D721Med (cell line): ENCODE results near the gene SRD5A2.

Experiments
- DNase-seq: peaks from one replicate; pipeline ENCODE4 v3.0.0; 2011; ENCODE audit warnings: low spot score; ENCODE audit not compliant: insufficient read length
- FAIRE-seq: peaks from 2 replicates; lab custom pipeline; 2011; peaks lifted over from hg19 to GRCh38; lab: Jason Lieb, UNC
- CTCF ChIP-seq: IDR thresholded peaks from 2 replicates; pipeline ENCODE4 v1.5.1; 2012; ENCODE audit warnings: mild to moderate bottlenecking, control low read depth; ENCODE audit not compliant: insufficient read depth; ENCODE audit errors: missing control alignments

SRD5A2 gene

GRCh38 chr2:31580321-31581117, at the start of gene SRD5A2:
SRD5A2 (minus strand) TSS chr2:31580938; CDS start chr2:31580900, 38 bp downstream.
- FAIRE-seq: no peak
- no peak for TF ChIP-seq CTCF
- DNase-seq: no peak

GRCh38 chr2:31606509-31606908, 25.8 kb upstream of the SRD5A2 start:
- no peak for TF ChIP-seq CTCF
- DNase-seq (no peak), FAIRE-seq (no peak)

- TF ChIP-seq CTCF: no peak
- DNase-seq (no peak), FAIRE-seq (no peak)
These were observed 18.0 kb upstream of the SRD5A2 start for GRCh38 chr2:31598694-31599093.

GRCh38 chr2:31586230-31586629, 5.5 kb upstream of the SRD5A2 start:
- no peak for TF ChIP-seq CTCF
- DNase-seq: no peak
- FAIRE-seq: no peak

- no peak for DNase-seq
- no peak for FAIRE-seq
- no peak for TF ChIP-seq CTCF
These were observed 522 bp upstream of the SRD5A2 start for GRCh38 chr2:31581124-31581795.

GRCh38 chr2:31579996-31580320, 780 bp downstream of the SRD5A2 start:
- FAIRE-seq (no peak), DNase-seq (no peak)
- no peak for TF ChIP-seq CTCF

GRCh38 chr2:31578316-31578715, 2.4 kb downstream of the SRD5A2 start:
- TF ChIP-seq CTCF: no peak
- DNase-seq: no peak
- FAIRE-seq: no peak
